D721Med (cell line): ENCODE data around the gene CDH13.

Source experiments
- DNase-seq: peaks from one replicate; pipeline ENCODE4 v3.0.0; 2011; ENCODE audit warnings: low spot score; ENCODE audit not compliant: insufficient read length
- FAIRE-seq: peaks from 2 replicates; lab custom pipeline; 2011; peaks lifted over from hg19 to GRCh38; lab: Jason Lieb, UNC
- CTCF ChIP-seq: IDR thresholded peaks from 2 replicates; pipeline ENCODE4 v1.5.1; 2012; ENCODE audit warnings: mild to moderate bottlenecking, control low read depth; ENCODE audit not compliant: insufficient read depth; ENCODE audit errors: missing control alignments

CDH13 gene

GRCh38 chr16:83046664-83047063 lies 419.9 kb downstream of the CDH13 start:
- no peak for DNase-seq
- no peak for FAIRE-seq
- TF ChIP-seq CTCF = no peak

- DNase-seq (no peak), FAIRE-seq (no peak)
- TF ChIP-seq CTCF = no peak
Observed at GRCh38 chr16:83051451-83051850, 424.7 kb downstream of the CDH13 start.

- DNase-seq (no peak), FAIRE-seq (no peak)
- TF ChIP-seq CTCF = no peak
Observed at GRCh38 chr16:83054283-83054682, 427.5 kb downstream of the CDH13 start.

- no peak for FAIRE-seq
- TF ChIP-seq CTCF = no peak
- DNase-seq = no peak
Observed at GRCh38 chr16:83058376-83058775, 431.6 kb downstream of the CDH13 start.

- FAIRE-seq (no peak), DNase-seq (no peak)
- TF ChIP-seq CTCF = no peak
Observed at GRCh38 chr16:83059237-83059636, 432.5 kb downstream of the CDH13 start.

- TF ChIP-seq CTCF = no peak
- no peak for DNase-seq
- FAIRE-seq = no peak
Observed at GRCh38 chr16:83066011-83066410, 439.2 kb downstream of the CDH13 start.

DNA sequence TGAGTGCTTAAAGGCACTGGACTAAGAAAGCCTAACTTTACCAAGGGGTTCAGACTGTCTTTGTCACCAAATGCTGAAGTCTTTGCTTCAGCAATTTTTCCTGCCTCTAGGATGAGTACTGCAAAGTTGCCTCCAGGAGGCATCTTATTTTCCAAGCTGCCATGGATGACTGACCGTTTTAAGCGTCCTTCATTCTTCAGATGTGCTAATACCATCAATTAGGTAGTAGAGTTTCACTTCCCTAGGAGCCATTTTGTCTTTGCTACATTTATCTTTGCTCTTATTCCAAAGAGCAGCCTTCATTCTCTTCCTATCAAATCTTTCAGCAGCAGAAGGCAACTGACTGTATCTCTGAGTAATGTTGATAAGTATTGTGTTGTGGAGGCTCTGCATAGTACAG lies 440.1 kb downstream of the CDH13 start:
- TF ChIP-seq CTCF = no peak
- FAIRE-seq = no peak
- no peak for DNase-seq
